ENCODE data around the gene UNC5C. TPM values are rescaled to one million over a fixed set of nuclear protein-coding genes. Genes with fewer than 3 reads are reported as not detected.

Gene UNC5C
- total RNA-seq: 2.9 and 3.4 TPM in 2 replicates

DNA sequence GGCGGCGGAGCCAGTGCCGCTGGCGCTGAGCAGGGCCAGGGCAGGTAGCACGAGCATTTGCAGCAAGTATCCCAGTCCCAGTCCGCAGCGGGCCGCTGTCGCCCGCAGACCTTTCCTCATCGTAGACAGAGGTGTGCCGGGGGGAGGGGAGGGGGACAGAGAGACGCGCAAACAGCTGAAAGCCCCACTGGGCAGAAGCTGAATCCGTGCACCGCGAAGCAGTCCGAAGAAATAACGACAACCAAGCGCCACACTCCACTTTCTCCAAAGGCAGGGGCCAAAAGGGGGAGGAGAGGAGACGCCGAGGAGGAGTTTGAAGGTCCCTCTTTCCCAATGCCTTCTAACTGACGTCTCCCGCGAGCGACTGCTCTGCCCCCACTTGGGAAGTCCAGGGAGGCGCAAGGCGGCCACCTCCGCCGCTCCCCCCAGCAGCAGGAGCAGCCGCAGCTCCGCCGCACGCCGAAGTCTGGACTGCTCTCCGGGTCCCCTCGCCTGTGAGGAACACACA is at the start of gene UNC5C:
TSS of gene UNC5C (minus strand) at position 236 of the 508 bp plus-strand sequence.

